ENCODE data around the gene TBL1XR1.
A peak's percentile ranks its signal among the peaks of the same experiment; 100 is the strongest.
"Not testable (repeated sequence)": the region's sequence is repeated elsewhere in the genome, so short reads cannot be mapped to it uniquely, and the experiment has no call there.

TBL1XR1 gene

DNA sequence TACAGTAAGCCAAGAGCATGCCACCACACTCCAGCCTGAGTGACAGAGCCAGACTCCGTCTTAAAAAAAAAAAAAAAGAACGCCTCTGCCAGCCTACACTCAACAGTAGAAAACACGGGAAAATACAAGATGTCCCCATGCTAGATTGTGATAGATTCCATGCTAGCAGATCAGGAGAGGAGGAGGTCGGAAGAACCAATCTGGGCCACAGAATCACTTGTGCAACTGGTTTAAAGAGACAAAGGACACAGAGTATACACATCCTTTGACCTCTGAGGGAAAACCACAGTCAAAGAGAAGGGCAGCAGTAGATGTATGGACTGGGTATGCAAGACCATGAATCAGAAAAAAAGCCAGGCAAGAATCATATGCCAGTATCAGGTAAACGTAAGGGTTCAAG is 15.9 kb downstream of the TBL1XR1 start:
- DNase-seq = no peak

DNA sequence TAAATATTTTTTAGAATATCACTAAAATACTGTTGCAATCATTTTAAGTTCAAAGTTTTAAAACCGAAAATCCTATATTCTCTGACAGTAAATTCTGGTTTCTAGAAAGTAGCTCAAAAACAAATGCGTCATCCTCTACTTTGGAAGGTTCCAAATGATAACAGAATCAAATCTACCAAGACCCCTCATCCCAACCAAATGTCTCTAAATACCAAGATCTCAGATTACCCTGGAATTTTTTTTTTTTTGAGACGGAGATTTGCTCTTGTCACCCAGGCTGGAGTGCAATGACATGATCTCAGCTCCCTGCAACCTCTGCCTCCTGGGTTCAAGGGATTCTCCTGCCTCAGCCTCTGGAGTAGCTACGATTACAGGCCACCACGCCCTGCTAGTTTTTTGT is 16.8 kb downstream of the TBL1XR1 start:
- no peak for DNase-seq

DNA sequence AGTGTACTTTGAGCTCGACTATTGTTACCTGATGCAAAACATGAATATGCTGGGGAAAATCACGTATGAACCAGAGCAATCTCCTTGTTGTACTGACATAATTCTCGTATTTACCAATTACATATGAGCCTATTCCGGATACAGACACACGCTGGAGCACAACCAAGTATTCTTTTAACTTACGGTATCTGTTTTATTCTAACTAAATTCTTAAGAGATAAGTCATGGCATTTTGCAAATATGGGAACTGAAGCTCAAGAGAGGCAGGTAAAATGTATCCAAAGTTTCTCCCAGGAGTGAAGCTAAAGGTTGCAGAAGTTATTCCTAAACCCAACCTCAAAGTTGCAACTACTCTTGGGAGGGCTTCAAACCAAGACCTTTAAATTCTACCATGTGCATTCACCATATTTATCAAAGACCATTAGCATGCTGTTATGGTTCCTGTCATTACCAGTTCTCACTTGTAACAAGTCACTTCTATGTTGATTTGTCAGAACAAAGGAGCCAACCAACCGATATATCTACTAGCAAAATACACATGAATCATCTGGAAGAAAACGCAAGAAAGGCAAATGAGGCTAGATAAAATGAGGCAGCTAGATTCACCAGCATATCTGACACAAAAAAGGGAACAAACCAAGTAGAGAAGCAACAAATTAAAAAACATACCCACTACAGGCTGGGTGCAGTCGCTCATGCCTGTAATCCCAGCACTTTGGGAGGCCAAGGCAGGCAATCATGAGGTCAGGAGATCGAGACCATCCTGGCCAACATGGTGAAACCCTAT is 17.8 kb downstream of the TBL1XR1 start:
- no peak for DNase-seq

DNA sequence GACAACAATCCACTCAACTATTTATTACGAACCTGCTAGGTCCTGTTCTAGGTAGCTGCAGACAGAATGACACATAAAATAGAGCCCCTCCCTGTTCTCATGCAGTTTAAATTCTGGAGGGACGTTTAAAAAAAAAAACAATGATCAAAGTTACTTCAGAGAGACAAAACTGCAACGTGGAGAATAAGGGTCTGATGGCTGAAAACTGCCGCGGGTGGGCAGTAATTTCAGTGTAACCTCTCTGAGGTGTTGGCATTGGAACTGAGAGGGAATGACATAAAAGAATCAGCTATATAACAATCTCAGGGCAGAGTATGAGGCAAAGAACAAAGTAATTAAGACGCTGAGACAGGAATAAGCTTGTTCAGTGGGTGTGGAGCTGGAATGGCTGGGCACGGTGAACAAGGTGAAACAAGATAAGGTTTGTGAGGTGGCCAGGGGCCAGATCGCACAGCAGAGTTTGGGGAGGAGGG is 19.5 kb downstream of the TBL1XR1 start:
- no peak for DNase-seq

DNA sequence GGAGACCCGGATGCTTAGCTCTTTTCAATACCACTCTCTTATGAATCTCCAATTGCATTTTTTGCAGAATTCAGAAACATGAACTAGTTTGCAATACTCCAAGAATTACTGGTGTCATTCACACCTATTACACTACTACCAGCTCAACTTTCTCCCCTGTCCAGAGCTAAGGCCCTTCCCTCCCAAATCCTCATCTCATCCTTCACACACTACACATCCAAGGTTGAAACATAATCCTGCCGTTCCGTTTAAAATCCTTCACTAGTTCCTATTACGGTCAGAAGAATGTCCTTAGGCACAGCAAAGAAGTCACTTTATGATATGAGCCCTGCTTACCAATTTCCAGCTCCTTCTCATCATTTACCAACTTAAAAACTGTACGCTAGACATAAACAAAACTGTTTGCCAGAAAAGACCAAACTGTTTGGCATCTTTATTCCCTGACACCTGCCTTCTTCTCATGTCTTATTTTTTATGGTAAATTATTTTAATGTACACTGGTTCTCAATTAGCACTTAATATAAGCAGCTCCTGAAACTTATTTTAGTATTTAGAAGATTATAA is 22.6 kb downstream of the TBL1XR1 start:
- no peak for DNase-seq

DNA sequence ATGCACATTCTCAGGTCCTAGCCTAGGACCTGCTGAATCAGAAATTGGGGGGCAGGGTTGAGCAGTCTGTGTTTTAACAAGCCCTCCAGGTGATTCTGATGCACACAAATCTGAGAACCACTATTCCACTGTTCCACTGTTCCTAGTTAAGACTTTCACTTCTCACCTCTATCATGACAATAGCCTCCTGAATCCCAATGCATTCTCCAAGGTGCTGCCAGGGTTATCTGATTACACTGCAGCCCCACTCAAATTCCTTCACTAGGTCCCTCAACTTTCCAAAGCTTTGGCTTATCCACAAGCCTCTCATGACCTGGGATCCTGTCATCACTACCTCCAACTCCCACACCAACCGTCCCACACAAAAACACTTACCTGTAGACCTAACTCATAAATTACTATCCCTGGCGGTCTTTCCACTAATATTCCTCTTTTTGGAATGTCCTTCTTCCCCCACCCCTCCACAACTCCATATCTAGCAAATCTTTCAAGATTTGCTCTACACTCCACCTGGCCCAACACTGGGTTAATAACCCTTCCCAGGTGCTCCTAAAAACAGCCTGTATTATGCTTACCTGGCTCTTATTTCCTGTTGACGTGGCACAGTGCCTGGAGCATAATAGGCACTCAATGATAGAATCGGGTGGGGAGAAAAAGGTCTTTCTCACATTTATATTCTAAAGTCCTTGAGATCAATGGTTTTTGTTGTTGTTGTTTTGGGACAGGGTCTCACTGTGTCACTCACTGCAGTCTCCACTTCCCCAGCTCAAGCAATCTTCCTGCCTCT is 27.2 kb downstream of the TBL1XR1 start:
- no peak for DNase-seq

DNA sequence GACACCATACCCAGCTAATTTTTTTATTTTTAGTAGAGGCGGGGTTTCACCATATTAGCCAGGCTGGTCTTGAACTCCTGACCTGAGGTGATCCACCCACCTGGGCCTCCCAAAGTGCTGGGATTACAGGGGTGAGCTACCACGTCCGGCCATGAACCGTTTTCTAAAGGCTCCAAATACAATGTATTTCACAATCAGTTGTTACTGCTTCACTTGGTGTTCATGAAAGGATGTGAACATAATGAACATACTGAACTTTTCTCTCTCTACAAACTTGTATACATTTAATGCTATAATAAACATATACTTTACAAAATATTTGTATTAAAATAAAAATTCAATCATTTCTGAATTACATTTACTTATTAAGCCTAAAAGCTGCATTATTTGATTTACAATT is 28.9 kb downstream of the TBL1XR1 start:
- DNase-seq = no peak

DNA sequence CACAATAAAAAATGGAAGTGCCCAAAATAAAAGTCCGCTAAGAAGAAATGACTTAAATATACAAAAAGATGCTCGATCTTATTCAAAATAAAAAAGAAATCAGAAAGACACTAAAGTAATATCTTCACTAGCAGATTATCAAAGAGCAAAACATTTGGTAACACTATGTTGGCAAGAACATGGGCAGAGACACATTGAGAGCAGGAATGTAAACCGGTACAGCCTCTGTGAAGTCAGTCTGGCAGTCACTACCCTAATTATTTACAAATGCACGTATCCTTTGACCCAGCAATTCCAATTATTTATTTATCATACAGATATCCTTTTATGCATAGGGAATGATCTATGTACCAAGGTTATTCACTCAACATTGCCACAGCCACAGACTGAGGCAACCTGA is 34.5 kb downstream of the TBL1XR1 start:
- DNase-seq = no peak

DNA sequence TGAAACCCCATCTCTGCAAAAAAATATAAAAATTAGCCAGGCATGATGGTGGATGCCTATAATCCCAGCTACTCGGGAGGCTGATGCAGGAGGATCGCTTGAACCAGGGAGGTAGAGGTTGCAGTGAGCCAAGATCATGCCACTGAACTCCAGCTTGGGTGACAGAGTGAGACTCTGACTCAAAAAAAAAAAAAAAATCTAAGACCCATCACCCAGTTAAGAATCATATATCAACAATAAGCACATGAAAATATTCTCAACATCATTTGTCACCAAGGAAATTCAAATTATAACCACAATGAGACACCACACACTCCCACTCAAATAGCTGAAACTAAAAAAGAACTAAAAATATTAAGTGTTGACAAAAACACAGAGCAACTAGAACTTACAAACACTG is 35.7 kb downstream of the TBL1XR1 start:
- not testable (repeated sequence) for DNase-seq

DNA sequence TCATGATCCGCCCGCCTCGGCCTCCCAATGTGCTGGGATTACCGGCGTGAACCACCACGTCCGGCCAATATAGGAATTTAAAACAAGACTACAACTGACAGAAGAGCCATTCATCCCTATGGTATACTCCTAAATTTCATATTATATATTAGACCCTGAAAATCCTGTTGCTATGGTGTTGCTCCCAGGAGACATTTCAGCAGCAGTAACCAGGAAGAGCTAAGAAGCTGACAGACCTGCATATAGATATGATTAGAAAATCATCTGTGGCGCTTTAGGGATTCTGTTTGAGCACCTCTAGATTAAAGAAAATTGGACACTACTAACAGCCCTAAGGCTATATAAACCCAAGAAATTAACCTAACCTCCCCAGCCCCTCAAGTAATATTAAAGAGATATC is 38.8 kb downstream of the TBL1XR1 start:
- DNase-seq = no peak

DNA sequence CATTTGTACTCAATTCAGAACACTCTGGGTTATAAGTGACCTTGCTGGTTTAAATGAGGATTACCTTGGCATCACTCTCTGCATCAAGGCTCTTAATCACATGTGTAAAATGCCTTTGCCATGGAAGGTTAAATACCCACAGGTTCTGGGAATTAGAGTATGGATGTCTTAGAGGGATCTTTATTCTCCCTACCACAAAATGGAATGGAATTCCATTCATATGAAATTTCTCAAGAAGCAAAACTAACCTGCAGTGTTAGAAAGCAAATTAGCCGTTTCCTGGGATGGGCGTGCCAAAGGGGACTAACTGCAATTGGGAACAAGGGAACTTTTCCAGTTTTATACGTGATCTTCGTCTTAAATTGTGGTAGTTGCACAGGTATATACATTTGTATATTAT is 39.8 kb downstream of the TBL1XR1 start:
- no peak for DNase-seq

DNA sequence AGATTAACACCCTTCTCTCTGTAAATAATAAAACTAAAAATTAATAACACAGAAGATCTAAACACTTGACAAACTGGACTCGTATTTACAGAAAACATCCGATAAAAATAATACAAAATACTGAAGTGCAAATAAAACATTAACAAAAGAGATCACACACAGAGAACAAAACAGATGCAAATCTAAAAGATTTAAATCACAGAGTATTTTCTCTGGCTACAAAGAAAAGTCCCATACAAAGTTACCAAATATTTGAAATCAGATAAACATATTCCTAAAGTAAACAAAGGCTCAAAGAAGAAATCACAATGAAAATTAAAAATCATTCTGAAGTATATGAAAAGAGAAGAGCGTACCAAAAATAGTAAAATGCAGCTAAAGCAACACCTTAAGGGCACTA is 42.5 kb downstream of the TBL1XR1 start:
- no peak for DNase-seq

DNA sequence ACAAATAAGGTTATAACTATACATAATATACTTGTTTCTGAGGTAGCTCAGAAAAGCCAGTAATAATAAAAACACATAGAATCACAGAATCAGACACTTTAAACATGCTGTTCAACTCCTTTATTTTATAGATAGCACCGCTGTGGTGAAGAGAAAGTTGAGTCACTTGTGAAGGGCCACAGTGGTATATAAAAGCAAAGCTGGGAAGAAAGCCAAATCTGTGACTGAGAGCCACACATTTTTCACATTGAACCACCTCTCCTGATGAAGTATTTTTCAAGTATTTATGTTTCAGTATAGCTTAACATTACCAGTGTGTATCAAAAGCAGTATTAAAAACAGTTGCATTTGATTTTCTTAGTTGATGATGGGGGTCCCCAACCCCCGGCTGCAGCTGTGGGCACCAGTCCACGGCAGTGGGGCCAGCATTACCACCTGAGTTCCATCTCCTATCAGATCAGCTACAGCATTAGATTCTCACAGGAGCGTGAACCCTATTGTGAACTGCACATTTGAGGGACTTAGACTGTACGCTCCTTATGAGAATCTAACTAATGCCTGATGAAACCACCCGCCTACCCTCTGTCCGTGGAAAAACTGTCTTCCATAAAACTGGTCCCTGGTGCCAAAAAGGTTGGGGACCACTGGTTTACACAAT is 46.2 kb downstream of the TBL1XR1 start:
- peak; percentile 90 for DNase-seq

DNA sequence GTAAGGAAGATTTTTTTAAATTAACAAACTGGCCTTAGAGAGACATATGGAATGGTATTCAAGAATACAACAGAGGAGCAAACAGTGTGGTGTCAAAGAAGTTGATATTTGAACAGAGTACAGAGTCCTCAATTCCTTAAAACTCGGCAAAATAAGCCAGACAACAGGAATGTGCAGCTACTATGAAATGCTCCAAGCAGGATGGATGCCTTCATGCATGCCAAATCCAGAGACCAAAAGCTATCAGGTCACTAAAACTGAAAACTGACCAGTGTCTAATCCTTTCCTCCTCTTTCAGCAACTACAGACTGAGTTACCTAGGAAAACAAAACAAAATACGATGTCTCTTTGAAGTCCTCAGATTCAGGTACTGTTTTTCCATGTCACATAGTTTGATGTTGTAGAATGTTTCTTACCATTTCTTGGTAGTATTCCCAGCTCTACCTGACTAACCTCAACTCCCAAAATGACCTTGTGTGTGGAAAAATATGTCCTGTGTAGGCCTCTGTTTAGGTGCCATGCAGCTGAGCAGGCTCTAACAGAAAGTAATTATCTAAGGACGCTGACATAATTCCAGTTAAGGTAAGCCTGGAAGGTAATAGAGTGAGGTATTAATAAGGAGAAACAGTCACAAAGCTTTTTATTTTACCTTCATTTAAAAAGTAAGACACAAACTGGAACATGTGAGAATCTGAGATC is 46.9 kb downstream of the TBL1XR1 start:
- peak; percentile 10 for DNase-seq

DNA sequence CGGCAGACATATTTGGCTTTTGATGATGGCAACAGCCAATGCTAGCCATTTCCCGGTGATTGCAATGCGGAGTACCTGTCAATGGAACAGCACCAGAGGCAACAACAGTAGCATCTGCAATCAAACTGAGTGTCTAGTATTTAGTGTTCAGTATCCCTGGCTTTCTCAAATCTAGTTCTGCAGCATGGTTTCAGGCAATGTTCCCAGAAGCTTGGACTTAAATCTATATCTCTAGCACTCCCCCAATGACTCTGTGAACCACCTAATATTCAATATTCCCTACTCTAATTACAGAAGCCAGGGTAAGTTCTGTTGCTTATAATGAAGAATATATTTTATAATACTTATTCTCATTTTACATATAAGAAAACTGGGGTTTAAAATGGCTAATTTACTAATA is 48.2 kb downstream of the TBL1XR1 start:
- no peak for DNase-seq

DNA sequence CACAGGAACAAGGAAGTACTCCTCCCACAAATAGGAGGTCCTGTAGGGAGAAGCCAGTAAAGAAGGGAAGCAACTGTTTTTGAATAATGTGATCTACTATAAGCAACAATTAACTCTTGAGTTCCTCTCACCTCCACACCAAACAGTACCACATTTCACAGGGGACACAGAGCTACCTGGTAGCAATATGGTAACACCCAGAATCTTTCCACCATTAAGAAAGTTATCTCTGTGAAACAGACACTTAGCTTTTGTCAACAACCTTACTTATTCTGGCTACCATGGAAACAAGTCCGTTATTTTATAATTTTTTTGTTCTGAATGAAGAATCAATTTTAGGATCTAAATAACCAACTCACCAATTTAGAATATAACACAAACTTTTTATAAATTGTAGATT is 49.5 kb downstream of the TBL1XR1 start:
- no peak for DNase-seq

DNA sequence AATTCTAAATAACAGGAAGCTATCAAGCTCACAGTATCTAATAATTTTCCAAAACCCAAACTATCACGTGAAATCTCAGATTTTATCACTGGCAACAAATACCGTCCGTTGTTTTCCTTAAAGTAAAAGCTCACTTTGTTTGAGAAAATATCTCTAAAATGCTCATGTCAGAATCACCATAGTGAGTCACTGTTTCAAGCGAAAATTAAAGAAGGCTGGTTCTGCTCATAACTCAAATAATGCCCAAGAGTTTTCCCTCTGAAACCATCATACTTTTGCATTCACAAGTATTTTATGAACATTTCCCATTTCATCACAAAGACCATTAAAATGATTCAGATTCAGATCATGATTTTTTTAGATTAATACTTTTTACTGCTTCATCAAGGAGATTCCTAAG is 50.6 kb downstream of the TBL1XR1 start:
- DNase-seq = peak; percentile 68

DNA sequence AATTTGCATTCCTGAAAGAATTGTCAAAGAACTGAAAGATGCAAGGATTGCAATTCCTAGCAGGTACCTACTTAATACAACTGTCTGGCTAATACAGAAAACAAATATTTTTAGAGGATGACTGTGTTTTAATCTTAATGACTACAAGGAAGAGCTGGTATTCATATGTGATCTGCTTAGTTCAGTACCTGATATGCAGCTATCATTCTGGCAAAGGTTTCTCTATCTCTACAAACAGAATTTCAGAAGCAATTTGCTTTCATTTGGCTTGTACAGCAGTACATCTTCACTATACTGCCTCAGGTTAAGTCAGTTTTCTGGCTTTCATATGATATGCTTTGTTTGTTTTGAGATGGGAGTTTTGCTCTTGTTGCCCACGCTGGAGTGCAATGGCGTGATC is 51.3 kb downstream of the TBL1XR1 start:
- DNase-seq = no peak

DNA sequence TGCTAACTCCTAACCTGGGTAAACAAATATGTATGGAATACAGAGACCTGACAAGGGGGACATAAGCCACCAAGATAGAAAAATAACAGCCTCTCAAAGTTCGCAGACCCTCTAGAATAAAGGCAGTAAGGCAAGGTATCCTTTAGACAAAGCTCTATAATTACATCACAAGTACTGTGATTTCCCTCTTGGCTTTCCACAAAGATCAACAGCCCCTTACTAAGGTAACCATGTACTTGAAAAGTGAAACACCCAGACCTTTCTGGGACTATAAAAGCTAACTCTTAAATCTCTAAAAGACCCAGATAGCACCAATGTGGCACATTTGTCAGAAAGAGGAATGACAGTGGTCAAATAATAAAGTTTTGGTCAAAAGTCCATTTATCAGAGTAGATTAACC is 51.9 kb downstream of the TBL1XR1 start:
- no peak for DNase-seq

DNA sequence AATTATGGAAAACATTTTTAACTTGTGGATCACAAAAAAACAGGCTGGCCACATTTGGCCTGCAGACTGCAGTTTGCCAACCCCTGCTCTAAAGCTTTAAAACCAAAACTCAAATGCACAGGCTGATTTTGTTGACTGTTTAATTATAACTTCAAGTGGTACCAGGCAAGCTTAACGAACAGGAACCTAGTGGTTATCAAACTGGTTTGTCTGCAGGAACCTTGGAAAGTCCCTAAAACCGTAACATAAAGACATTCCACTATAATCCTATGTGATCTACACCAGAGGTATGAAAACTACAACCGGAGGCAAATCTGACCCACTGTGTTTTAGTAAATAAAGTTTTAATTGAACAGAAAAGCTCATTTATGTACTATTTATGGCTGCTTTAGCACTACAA is 52.4 kb downstream of the TBL1XR1 start:
- DNase-seq = no peak

DNA sequence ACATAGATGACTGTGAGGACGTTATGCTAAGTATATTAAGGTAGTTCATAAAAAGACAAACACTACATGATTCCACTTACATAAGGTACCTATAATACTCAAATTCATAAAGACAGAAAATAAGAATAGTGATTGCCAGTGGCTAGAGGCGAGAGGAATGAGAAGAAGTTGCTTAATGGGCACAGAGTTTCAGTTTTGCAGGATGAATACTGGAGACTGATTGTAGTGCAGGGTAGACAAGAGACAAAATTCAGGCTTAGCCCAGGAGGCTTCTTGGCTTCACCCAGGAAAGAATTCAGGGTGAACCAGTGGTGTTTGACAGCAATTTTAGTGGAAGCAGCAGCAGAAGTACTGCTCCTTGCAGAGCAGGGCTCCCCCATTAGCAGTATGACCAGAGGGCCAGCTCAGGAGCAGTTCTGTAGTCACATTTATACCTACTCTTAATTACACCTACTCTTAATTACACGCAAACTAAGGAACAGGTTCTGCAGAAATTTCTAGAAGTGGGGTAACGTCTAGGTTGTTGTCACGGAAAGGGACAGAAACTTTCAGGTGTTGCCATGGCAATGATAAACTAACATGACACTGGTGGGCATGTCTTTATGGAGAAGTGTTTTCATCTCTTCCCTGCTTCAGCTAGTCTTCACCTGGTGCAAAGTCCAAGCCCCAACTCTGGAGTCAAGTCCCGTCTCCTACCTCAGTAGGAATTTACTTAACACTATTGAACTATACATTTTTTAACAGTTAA is 55.2 kb downstream of the TBL1XR1 start:
- no peak for DNase-seq

DNA sequence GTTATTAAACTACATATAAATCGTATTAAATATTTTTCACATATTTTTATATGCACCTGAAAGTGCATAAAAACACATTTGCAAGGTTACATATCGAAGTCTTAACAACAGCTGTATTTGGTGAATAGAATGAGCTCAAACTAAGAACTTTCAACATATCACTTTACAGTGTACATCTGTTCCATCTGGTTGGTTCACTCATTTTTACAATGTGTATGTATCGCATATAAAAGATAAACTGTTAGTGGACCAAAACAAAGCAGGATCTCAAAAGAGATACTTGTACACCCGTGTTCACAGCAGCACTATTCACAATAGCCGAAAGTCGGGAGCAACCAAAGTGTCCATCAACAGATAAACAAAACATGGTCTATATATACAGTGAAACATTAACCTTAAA is 55.8 kb downstream of the TBL1XR1 start:
- DNase-seq = no peak

All from fibroblast of skin of abdomen (primary cell).